GM19240 (cell line): ENCODE data around the gene PLA1A.
"Not testable (repeated sequence)": the region's sequence is repeated elsewhere in the genome, so short reads cannot be mapped to it uniquely, and the experiment has no call there.

Experiments used
- DNase-seq: peaks from one replicate; pipeline ENCODE4 v3.0.0; 2011; ENCODE audit warnings: low spot score; ENCODE audit not compliant: insufficient read length

PLA1A gene, protein sequence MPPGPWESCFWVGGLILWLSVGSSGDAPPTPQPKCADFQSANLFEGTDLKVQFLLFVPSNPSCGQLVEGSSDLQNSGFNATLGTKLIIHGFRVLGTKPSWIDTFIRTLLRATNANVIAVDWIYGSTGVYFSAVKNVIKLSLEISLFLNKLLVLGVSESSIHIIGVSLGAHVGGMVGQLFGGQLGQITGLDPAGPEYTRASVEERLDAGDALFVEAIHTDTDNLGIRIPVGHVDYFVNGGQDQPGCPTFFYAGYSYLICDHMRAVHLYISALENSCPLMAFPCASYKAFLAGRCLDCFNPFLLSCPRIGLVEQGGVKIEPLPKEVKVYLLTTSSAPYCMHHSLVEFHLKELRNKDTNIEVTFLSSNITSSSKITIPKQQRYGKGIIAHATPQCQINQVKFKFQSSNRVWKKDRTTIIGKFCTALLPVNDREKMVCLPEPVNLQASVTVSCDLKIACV

DNA sequence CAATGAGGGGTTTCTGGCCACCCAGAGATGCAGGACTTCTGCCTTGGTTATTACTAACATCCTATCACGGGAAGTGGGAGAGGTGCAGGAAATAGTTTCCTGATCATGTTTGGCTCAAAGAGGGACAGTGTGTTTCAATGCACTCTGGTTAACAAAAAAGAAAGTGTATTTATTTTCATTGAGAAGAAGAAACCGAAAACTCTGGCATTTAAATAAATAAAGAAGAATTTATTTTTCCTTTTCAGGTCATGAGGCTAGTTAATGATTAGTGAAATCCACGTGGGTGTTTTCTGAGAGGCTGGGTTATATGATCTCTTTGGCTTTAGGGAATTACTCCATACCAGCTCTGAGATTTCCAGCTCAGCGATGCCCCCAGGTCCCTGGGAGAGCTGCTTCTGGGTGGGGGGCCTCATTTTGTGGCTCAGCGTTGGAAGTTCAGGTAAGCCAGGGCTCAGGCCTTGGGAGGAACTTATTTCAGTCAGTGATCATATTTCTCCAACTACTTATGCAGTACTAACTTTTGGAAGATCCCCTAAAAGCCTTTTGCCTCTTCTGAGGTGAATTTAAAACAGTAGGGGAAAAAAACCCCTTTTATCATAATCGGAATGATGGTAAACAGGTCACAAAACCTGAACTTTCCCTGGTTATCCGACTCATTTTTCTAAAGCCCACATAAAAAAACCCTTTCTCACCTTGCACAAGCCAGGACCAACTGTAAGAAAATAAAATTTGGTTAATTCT, at the start of gene PLA1A:
Gene PLA1A, plus strand, starts transcription at position 338 of the 741 bp plus-strand sequence. Its CDS starts 29 bp downstream, at position 367.
- no peak for DNase-seq

DNA sequence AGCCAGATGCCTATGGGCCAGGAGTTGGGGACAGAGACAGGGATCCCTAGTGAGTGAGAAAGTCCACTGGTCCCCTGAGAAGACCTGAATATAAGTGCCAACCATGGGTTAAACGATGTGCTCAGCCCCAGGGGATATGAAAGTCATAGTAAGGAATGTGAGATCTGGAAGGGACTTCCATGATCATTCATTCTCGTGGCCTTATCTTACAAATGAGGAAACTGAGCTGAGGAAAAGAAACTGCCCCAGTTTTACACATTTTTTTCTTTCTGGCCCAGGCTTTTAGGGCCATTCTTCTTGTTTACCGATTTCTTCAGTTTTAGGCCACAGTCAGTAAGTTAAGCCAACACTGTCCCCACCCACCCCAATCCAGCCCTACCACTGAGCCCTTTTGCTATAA, 49.3 kb upstream of the PLA1A start:
- DNase-seq = no peak

DNA sequence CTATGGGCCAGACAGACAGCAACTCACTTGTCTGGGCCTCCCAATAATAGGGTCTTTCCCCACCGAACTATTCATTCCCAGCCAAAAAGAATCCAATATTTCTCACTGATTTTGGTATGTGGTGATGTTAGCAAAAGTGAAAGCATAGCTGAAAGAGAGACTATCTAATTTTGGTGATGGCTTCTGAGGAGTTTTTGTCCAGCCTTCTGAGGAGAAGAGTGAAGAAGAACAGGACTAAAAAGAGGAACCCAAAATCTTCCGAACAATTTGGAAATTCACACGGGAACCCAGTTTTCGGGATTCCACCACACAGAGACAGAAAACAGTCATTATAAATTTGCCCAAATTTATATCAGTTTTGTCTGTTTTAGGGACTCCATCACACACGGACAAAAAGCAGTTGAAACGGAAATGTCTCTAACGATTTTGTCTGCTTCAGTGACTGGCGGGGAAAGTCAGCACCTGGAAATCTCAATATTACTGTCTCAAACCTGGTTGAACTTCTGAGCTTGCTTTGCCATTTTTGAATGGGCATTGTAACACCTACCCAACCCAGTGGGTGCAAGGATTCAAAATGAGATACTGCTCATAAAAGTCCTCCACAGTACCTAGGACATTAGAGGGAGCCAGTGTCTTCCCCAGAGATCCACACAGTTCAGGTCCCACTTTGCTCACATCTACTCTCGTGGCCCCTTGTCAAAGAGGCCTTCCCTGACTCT, 47.3 kb upstream of the PLA1A start:
- no peak for DNase-seq

DNA sequence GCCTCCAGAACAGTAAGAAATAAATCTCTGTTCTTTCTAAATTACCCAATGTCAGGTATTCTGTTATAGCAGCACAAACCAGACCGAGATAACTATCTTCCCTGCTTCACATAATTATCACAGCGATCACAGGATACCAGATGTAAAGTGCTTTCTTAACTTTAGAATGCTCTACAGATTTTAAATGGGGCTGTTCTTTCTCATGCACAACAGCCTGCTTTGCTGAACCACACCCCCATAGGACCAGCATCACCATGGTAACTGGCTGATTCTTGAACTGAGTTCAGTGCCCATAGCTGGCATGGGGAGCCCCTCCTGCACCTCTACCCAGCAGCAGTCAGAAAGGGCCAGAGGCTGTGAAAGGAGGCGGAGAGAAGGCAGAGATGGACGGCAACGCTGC, 46.1 kb upstream of the PLA1A start:
- no peak for DNase-seq

DNA sequence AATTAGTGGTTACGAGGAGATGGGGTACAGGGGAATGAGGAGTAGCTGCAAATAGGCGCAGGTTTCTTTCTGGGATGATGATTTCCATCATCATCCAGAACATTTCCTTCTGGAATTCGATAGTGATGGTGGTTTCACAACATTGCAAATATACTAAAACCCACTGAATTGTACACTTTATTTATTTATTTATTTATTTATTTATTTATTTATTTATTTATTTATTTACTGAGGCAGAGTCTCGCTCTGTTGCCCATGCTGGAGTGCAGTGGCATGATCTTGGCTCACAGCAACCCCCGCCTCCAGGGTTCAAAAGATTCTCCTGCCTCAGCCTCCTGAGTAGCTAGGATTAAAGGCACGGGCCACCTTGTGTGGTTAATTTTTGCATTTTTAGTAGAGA, 44.8 kb upstream of the PLA1A start:
- not testable (repeated sequence) for DNase-seq

DNA sequence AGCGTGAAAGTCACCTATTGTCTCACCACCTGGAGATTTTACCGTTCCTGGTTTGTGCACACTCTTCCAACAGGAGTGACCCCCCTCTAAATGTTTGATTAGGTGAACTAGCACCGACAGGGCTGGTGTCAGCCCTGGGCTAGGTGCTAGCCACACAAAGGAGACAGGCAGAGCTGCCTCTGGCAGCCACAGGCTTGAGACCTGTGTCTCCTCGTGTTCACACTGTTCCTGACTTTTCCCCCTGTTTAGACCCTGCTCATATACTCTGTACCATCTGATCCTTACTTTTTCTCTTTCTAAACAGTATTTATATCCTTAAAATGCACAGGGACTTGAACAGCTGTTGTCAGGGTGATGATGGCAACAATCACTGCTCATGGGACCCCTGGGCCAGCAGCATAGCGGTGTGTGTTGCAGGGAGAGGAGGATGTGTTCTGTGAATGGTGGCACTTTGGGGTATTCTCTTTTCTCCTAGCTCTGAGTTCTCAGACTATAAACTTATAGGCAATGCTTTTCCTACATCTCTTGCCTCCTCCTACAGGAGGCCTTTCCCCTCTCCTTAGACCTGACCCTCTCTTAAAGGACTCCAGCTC, 43.8 kb upstream of the PLA1A start:
- no peak for DNase-seq

DNA sequence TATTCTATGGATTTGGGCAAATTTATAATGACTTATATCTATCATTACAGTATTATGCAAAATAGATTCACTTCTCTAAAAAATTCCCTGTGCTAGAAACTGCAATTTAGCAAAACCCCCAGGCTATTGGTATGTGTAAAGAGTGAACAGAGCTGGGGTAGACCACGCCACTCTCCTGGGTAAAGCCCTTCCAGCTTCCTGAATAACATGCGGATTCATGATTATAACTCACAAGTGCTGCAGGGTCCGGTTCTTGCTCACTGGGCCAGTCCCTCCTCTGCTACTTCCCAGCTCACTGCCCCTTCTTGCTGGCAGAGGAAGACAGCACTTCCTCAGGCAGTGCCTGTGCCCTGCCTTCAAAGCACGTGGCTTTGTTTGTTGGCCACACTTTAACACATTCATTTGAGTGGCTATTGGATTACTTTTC, 42.4 kb upstream of the PLA1A start:
- DNase-seq = no peak

DNA sequence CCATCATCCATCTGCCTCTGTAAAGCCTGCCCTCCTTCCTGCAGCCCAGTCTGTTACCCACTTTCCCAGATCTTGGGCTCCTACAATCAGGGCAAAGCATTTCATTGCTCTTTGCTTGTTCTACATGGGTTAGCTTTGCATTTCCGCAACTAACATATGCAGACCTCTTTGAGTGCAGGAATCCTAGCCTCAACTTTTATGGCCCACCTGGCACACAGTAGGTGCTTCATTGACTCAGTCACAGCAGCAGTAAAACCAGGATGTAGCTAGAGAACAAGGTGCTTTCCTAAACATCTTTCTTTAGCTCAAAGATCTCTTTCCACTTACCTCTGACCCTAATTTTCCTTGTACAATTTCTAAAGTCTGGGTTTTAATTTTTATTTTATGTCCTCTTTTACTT, 41.8 kb upstream of the PLA1A start:
- no peak for DNase-seq

DNA sequence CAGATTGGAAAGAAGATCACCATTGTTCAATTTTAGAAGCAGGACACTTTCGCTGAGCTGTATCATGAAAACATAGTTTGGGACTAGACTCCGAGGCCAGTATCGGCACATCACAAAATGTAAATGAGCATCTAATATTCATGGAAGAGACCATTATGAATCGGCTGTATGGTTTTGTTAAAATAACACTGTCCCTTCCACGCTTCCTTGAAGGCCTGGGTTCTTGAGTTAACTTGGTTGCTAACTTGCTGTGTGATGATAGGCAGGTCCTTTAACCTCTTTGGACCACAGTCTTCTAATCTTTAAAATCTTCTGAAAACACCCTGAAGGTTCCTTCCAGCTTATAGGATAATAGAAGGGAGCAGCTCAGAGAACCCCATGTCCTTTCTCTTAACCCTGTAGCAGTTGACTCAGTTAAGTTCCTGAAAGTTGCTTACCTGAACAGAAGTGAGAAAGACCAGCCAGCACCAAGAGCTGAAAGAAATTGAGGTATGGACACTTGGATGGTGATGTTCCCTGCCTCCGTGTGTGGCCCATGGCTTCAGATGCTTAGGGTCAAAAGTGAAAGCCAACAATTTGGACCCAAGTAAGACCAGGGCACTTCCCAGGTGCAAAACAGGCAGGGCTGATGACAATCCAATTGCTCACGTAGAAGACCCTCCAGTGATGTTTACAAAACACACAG, 40.4 kb upstream of the PLA1A start:
- no peak for DNase-seq

DNA sequence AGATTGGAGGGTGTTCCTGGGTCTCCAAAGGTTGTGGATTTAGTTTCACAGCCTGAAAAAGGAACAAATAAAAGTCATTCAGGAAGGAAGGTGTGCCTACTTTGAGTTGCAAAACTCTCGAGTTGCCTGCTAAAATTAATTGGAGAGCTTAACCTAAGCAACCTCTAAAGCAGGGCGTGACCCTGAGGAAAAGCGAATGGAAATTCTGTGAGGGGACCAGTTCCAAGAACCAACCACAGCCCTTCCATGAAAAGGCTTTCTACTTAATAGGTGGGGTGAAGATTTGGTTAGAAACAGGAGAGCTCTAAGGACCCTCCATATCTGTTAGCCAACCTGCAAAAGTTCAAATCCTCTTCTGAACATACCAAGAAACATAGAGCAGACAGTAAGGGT, 39.8 kb upstream of the PLA1A start:
- no peak for DNase-seq

DNA sequence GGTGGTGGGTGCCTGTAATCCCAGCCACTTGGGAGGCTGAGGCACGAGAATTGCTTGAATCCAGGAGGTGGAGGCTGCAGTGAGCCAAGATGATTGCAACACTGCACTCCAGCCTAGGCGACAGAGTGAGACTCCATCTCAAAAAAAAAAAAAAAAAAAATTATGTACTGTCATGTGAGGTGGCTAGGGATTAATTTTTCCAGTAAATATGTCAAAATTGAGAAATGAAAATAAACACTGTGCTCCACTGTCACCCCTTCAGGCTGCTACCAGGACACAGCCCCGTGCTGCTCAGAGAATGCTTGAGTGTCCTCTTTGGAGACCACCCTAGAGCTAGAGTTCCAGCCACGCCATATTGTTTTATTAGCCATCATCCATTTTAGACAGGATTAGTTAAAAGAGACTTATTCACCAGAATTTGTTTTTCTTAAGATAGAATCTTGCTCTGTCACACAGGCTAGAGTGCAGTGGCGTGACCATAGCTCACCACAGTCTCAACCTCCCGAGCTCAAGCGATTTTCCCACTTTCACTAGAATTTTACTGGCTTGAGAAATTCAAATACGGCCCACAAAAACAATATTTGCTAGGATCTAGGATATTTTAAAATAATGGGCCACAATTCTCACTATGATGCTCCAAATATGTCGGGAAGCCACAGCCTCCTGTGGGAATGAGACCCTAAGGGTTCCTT, 38.9 kb upstream of the PLA1A start:
- DNase-seq = no peak

DNA sequence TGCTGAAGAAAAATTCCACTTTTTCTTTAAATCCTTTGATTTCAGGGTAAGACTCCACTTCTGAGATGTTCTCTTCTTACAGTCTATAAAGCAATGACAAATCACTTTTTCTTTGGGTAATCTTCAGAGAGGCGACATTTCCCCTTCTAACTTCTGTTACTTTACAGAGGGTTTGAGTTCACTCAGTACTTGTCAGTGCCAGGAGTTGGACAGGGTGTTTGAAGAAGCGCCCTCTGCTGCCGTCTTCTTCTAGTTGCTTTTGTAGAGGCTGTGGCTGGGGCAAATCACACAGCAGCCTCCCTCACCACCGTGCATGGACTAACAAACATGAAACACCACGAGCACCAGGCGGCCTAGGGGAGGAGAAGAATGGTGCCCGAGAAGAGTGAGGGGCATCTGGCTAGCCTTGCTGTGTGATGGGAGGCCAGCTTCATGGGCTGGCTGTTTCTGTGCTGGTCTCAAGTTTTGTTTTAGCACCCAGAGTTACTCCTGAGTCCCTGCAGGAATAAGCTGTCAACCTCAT, 38.2 kb upstream of the PLA1A start, which contains the start of gene CD80:
Gene CD80, minus strand, starts transcription at position 174 of the 523 bp plus-strand sequence. CDS start 1,886 bp downstream, outside the sequence.
- DNase-seq = no peak

DNA sequence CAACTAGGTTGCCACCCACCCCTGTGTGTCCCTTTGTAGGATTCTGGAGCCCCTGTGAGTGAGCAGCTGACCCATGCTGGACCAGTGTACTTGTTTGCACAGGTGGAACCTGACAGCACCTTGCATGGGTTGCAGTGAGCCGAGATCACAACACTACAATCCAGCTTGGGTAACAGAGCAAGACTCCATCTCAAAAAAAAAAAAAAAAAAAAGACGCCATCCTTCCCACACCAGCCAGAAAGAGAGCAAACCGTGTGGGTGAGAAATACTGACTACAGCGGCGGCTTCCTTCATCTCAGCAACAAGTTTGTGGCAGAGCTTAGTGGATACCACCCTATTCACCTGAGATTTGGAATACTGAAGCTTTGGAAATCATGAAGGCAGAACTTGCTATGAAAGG, 37.5 kb upstream of the PLA1A start:
- no peak for DNase-seq

DNA sequence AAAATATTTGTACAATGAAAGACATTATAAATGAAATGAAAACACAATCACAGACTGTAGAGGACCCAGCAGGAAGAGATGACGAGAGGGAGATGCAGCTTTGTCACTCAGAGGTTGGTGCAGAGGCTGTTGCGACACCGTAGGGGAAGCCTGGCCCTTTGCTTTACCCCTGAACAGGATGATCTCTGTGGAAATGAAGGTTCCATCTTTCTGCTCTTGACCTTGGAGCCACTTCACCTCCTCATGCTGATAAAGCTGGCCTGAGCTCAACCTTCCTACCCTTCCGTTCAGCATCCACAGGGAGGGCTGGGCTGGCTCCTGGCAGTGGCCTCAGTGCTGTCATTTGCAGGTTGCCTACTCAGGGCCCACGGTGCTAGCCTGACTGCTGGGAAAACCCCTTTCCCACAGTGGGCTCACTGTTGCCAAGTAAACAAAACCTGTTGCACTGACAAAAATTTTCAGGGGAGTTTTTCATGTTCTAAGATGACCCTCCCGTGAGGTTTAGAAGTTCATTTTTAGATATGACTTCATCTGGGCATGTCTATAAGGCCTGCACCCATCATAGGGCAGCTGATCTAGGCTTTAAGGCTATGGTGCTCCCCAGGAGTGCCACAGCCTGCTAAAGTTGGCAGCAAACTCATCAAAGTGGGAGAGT, 35.3 kb upstream of the PLA1A start:
- no peak for DNase-seq

DNA sequence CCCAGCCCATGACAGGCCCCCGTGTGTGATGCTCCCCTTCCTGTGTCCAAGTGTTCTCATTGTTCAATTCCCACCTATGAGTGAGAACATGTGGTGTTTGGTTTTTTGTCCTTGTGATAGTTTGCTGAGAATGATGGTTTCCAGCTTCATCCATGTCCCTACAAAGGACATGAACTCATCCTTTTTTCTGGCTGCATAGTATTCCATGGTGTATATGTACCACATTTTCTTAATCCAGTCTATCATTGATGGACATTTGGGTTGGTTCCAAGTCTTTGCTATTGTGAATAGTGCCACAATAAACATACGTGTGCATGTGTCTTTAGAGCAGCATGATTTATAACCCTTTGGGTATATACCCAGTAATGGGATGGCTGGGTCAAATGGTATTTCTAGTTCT, 34.4 kb upstream of the PLA1A start:
- not testable (repeated sequence) for DNase-seq

DNA sequence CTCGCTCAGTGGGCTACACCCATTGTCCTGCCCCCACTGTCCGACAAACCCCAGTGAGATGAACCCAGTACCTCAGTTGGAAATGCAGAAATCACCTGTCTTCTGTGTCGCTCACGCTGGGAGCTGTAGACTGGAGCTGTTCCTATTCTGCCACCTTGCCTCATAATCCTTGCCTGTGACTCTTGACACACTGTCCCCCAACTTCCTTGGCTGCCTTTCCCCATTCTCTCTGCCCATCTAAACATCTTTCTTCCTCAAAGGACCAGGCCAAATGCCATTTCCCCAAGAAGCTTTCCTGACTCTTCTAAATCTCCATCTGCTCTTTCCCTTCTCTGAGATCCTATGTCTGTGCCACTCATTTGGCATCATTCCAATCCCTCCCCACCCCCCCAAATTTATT, 28.5 kb upstream of the PLA1A start:
- no peak for DNase-seq

DNA sequence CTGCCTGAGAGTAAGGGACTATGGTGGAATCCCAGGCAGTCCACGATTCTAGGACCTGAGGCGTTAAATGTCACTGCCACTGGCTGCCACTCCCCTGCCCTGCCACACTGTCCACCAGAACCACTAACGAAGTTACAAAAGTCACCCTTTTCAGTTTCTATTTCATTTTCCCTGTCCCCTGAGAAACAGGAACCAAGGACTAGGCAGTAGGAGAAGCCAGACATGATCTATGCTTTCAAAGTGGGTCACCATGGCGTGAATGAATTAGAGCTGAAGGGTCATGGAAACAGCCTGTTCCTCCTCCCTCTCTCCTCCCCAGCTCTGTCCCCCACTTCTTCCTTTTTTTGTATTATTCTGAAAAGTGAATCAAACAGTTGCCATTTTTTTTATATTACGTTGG, 27.5 kb upstream of the PLA1A start:
- no peak for DNase-seq

DNA sequence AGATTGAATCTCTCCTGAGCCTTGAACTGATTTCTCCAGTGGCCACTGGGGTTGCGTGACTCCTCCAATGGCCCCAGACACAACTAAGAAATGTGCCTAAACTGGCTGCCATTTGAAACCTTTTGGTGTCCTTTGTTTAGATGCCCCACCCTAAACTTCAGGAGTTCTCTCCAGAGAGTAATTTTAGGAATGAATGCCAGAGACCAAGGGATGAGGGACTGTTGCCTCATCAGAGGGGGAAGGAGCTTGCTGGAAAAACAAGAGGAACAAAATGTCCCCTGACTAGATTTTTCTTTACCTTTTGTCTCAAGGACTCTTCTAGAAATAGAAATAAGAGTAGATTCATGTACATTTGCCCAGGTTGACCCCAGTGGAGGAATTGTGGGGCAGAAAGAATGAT, 26.5 kb upstream of the PLA1A start:
- DNase-seq = no peak

DNA sequence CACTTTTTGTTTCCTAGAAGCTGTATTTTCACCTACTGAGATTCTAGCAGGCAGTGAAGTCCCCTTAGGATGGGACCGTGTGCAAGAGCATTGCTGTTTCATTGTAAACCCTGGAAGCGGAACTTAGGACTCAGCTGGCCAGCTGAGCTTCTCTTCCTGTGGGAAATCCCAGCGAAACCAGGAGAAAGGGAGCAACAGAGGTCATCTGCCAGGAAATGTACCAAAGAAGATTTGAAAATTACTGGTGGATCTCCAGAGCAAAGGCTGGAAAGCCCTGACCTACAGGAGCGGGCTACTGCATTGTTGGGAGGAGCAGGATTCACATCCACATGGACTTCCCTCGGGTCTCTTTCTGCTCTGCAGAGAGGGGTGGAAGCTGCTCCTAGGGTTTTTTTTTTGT, 26.0 kb upstream of the PLA1A start:
- DNase-seq = no peak

DNA sequence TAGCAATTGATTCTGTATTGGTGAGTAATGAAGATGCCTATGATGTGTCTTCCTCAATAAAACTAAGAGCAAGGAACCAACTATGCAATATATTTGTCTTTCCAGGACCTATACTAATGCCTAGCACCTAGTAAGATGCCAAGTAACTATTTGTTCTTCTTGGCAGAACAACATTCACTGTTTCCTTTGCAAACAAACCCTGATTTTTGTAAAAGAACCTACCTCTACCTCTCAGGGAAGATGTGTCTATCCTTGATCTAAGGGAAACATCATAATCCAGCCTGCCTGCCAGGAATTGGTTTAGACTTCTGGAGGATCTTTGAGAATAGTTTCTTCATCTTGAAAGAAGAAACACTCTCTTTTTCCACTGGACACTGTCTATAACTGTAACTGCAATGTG, 22.2 kb upstream of the PLA1A start:
- no peak for DNase-seq
